UCSD-AML1 (cell line): ENCODE measurements around the gene MPC2.
"Not testable (repeated sequence)": the region's sequence is repeated elsewhere in the genome, so short reads cannot be mapped to it uniquely, and the experiment has no call there.

Source experiments
- DNase-seq: peaks from one replicate; lab custom pipeline; 2025; ENCODE audit not compliant: unreplicated experiment; lab: John Stamatoyannopoulos, UW

The MPC2 gene

GRCh38 chr1:167935216-167936067, 1.4 kb downstream of the MPC2 start:
- peak; percentile 62 for DNase-seq

GRCh38 chr1:167934426-167935215, 2.3 kb downstream of the MPC2 start:
- no peak for DNase-seq

- no peak for DNase-seq
Measured at GRCh38 chr1:167933788-167934187, 3.1 kb downstream of the MPC2 start.

GRCh38 chr1:167929725-167930124, 7.1 kb downstream of the MPC2 start:
- DNase-seq, result no peak

GRCh38 chr1:167928919-167929318, 8.0 kb downstream of the MPC2 start:
- DNase-seq, result not testable (repeated sequence)

- DNase-seq, result no peak
Measured at GRCh38 chr1:167928457-167928852, 8.4 kb downstream of the MPC2 start.

GRCh38 chr1:167927046-167927754, 9.7 kb downstream of the MPC2 start:
- no peak for DNase-seq

- no peak for DNase-seq
Measured at GRCh38 chr1:167926486-167926997, 10.3 kb downstream of the MPC2 start.

- no peak for DNase-seq
Measured at GRCh38 chr1:167924543-167925231, 12.2 kb downstream of the MPC2 start.

GRCh38 chr1:167924102-167924501, 12.8 kb downstream of the MPC2 start:
- DNase-seq, result no peak

- no peak for DNase-seq
Measured at GRCh38 chr1:167923324-167924056, 13.4 kb downstream of the MPC2 start.

GRCh38 chr1:167922611-167923074, 14.2 kb downstream of the MPC2 start:
- DNase-seq, result no peak

- no peak for DNase-seq
Measured at GRCh38 chr1:167922023-167922422, 14.8 kb downstream of the MPC2 start.

GRCh38 chr1:167916766-167917511, 19.9 kb downstream of the MPC2 start:
- DNase-seq, result no peak

GRCh38 chr1:167915569-167915968, 21.3 kb downstream of the MPC2 start:
- no peak for DNase-seq

- DNase-seq, result no peak
Measured at GRCh38 chr1:167913895-167914496, 22.9 kb downstream of the MPC2 start, which contains the start of gene ADCY10. Gene ADCY10 (minus strand): TSS chr1:167914134. CDS start chr1:167905140, 8,994 bp downstream.

- DNase-seq, result no peak
Measured at GRCh38 chr1:167912294-167912693, 24.6 kb downstream of the MPC2 start.

GRCh38 chr1:167911413-167911812, 25.5 kb downstream of the MPC2 start:
- DNase-seq, result no peak

GRCh38 chr1:167910530-167910929, 26.3 kb downstream of the MPC2 start:
- DNase-seq, result no peak
